WTC11 (cell line): ENCODE measurements around the gene GADD45B.
A peak's percentile ranks its signal among the peaks of the same experiment; 100 is the strongest.

Experiments
- CREB1 ChIP-seq: sonication (generic); formaldehyde crosslinking; IDR thresholded peaks from 2 replicates; pipeline ENCODE4 v1.8.0; 2023; ENCODE audit warnings: mild to moderate bottlenecking, missing genetic modification reagents
- ELF4 ChIP-seq: sonication (generic); formaldehyde crosslinking; IDR thresholded peaks from 2 replicates; pipeline ENCODE4 v1.8.1; 2022; ENCODE audit warnings: low read depth, mild to moderate bottlenecking, moderate library complexity, missing genetic modification reagents
- IRF2 ChIP-seq: sonication (generic); formaldehyde crosslinking; IDR thresholded peaks from 2 replicates; pipeline ENCODE4 v1.8.0; 2022; ENCODE audit warnings: low read depth, missing genetic modification reagents, borderline replicate concordance
- NR2C2 ChIP-seq: sonication (generic); formaldehyde crosslinking; IDR thresholded peaks from 2 replicates; pipeline ENCODE4 v1.8.0; 2022; ENCODE audit warnings: mild to moderate bottlenecking, missing genetic modification reagents
- NR3C1 ChIP-seq: sonication (generic); formaldehyde crosslinking; conservative IDR thresholded peaks from 2 replicates; pipeline ENCODE4 v1.8.1; 2023; ENCODE audit warnings: low read depth, mild to moderate bottlenecking, missing genetic modification reagents
- SMAD3 ChIP-seq: sonication (generic); formaldehyde crosslinking; IDR thresholded peaks from 2 replicates; pipeline ENCODE4 v1.8.0; 2022; ENCODE audit warnings: missing genetic modification reagents, mild to moderate bottlenecking, borderline replicate concordance
- TEAD4 ChIP-seq: sonication (generic); formaldehyde crosslinking; IDR thresholded peaks from 2 replicates; pipeline ENCODE4 v1.8.0; 2022; ENCODE audit warnings: mild to moderate bottlenecking, missing genetic modification reagents
- TF ChIP-seq, protein P1 (sequence below): fragments of 200-600 bp; IDR thresholded peaks from 2 replicates; pipeline ENCODE4 v1.8.0; 2022; ENCODE audit warnings: antibody characterized with exemption
- TF ChIP-seq, protein P2 (sequence below): sonication (generic); formaldehyde crosslinking; IDR thresholded peaks from 2 replicates; pipeline ENCODE4 v1.8.0; 2023; ENCODE audit warnings: missing genetic modification reagents
- TF ChIP-seq, protein P3 (sequence below): sonication (generic); formaldehyde crosslinking; IDR thresholded peaks from 2 replicates; pipeline ENCODE4 v1.8.0; 2022; ENCODE audit warnings: mild to moderate bottlenecking, missing genetic modification reagents
- TF ChIP-seq, protein P4 (sequence below): sonication (generic); formaldehyde crosslinking; IDR thresholded peaks from 2 replicates; pipeline ENCODE4 v1.8.0; 2022; ENCODE audit warnings: mild to moderate bottlenecking, missing genetic modification reagents
- TF ChIP-seq, protein P5 (sequence below): sonication (generic); formaldehyde crosslinking; IDR thresholded peaks from 2 replicates; pipeline ENCODE4 v1.8.1; 2022; ENCODE audit warnings: low read depth, missing genetic modification reagents, borderline replicate concordance
- TF ChIP-seq, protein P6 (sequence below): fragments of 250-450 bp; sonication (Bioruptor Pico); conservative IDR thresholded peaks from 2 replicates; pipeline ENCODE4 v1.9.0; 2021; ENCODE audit warnings: mild to moderate bottlenecking

DNA sequence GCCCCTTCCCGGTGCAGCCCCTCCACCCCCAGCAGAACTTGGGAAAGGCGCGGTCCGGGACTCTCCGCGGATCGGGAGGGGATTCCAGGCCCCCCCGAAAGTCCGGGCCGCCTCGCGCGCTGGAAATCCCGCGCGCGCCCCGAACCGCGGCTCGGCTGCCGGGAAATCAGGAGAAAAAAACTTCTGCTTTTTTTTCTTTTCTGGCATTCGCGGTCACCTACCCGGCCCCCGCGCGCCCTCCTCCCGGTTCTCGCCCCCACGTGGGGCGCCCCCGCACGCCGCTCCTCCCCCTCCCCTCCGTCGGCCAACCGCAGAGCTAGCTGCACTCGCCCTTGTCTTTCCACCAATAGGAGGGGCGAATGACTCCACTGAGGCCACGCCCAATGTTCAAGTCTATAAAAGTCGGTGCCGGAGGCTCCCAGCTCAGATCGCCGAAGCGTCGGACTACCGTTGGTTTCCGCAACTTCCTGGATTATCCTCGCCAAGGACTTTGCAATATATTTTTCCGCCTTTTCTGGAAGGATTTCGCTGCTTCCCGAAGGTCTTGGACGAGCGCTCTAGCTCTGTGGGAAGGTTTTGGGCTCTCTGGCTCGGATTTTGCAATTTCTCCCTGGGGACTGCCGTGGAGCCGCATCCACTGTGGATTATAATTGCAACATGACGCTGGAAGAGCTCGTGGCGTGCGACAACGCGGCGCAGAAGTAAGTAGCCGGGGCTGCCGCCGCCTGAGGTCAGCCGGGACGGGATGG, at the start of gene GADD45B:
- peak; percentile 47; the same call in 1 of the 2 replicates for TF ChIP-seq TEAD4
- TF ChIP-seq, protein P1, sequence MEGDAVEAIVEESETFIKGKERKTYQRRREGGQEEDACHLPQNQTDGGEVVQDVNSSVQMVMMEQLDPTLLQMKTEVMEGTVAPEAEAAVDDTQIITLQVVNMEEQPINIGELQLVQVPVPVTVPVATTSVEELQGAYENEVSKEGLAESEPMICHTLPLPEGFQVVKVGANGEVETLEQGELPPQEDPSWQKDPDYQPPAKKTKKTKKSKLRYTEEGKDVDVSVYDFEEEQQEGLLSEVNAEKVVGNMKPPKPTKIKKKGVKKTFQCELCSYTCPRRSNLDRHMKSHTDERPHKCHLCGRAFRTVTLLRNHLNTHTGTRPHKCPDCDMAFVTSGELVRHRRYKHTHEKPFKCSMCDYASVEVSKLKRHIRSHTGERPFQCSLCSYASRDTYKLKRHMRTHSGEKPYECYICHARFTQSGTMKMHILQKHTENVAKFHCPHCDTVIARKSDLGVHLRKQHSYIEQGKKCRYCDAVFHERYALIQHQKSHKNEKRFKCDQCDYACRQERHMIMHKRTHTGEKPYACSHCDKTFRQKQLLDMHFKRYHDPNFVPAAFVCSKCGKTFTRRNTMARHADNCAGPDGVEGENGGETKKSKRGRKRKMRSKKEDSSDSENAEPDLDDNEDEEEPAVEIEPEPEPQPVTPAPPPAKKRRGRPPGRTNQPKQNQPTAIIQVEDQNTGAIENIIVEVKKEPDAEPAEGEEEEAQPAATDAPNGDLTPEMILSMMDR = no peak
- TF ChIP-seq ELF4 (CRISPR knock-in tag) = no peak
- no peak for TF ChIP-seq IRF2 (CRISPR knock-in tag)
- TF ChIP-seq, protein P2, sequence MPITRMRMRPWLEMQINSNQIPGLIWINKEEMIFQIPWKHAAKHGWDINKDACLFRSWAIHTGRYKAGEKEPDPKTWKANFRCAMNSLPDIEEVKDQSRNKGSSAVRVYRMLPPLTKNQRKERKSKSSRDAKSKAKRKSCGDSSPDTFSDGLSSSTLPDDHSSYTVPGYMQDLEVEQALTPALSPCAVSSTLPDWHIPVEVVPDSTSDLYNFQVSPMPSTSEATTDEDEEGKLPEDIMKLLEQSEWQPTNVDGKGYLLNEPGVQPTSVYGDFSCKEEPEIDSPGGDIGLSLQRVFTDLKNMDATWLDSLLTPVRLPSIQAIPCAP (CRISPR knock-in tag) = no peak; the same call in 1 of the 2 replicates
- TF ChIP-seq, protein P3, sequence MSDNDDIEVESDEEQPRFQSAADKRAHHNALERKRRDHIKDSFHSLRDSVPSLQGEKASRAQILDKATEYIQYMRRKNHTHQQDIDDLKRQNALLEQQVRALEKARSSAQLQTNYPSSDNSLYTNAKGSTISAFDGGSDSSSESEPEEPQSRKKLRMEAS (CRISPR knock-in tag) = peak; percentile 56; the same call in 1 of the 2 replicates
- TF ChIP-seq, protein P4, sequence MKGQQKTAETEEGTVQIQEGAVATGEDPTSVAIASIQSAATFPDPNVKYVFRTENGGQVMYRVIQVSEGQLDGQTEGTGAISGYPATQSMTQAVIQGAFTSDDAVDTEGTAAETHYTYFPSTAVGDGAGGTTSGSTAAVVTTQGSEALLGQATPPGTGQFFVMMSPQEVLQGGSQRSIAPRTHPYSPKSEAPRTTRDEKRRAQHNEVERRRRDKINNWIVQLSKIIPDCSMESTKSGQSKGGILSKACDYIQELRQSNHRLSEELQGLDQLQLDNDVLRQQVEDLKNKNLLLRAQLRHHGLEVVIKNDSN = no peak; the same call in 1 of the 2 replicates
- no peak for TF ChIP-seq NR3C1
- TF ChIP-seq NR2C2 (CRISPR knock-in tag) = no peak
- TF ChIP-seq, protein P5, sequence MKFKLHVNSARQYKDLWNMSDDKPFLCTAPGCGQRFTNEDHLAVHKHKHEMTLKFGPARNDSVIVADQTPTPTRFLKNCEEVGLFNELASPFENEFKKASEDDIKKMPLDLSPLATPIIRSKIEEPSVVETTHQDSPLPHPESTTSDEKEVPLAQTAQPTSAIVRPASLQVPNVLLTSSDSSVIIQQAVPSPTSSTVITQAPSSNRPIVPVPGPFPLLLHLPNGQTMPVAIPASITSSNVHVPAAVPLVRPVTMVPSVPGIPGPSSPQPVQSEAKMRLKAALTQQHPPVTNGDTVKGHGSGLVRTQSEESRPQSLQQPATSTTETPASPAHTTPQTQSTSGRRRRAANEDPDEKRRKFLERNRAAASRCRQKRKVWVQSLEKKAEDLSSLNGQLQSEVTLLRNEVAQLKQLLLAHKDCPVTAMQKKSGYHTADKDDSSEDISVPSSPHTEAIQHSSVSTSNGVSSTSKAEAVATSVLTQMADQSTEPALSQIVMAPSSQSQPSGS = no peak
- TF ChIP-seq, protein P6, sequence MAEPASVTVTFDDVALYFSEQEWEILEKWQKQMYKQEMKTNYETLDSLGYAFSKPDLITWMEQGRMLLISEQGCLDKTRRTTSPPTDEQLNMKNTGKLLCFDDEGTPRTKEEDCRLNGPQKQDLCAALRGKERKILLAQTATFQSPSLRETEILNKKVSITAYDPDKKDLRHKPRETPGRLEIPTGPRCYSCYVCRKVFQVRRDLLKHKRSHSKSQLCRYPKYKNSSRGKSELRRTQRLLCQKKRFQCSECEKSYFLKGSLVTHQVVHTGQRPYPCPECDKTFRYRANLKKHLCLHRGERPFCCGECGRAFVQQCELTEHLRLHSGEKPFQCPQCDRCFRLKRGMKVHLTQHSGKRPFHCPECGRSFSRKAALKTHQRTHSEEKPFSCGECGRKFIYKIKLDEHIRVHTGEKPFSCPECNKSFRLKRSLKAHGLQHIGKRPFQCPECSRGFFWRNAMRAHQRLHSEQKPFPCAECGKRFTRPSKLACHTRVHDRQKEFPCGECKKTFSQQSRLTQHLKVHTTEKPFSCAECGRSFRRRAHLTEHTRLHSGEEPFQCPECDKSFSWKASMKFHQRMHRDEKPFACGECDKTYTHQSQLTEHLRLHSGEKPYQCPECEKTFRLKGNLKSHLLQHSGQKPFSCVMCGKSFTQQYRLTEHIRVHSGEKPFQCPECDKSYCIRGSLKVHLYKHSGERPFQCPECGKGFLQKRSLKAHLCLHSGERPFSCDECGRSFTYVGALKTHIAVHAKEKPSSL = no peak
- TF ChIP-seq SMAD3 (CRISPR knock-in tag) = no peak
- TF ChIP-seq CREB1 (CRISPR knock-in tag) = no peak
